Mesothelial cell of epicardium (in vitro differentiated cells): ENCODE results near the gene TPR. TPM values are rescaled to one million over a fixed set of nuclear protein-coding genes. Genes with fewer than 3 reads are reported as not detected.

ENCODE experiments used
- DNase-seq, 2 experiments: peaks; one replicate each; pipeline ENCODE4 v3.0.0; 2021; ENCODE audit warnings: low spot score in 2 of 2; ENCODE audit not compliant: unreplicated experiment in 2 of 2
- H3K27ac Mint-ChIP-seq: 2 replicates; pipeline ENCODE4 v1.8.0; 2021; ENCODE audit warnings: mixed read lengths
- H3K27me3 Mint-ChIP-seq: 2 replicates; pipeline ENCODE4 v1.8.0; 2021; ENCODE audit warnings: low read depth, mixed read lengths
- H3K36me3 Mint-ChIP-seq: 2 replicates; pipeline ENCODE4 v1.8.0; 2021; ENCODE audit warnings: mixed read lengths
- H3K4me1 Mint-ChIP-seq: 2 replicates; pipeline ENCODE4 v1.8.0; 2021; ENCODE audit warnings: mixed read lengths
- H3K4me3 Mint-ChIP-seq: 2 replicates; pipeline ENCODE4 v1.8.0; 2021; ENCODE audit warnings: mild to moderate bottlenecking, moderate library complexity, mixed read lengths
- H3K9me3 Mint-ChIP-seq: 2 replicates; pipeline ENCODE4 v1.8.0; 2021; ENCODE audit warnings: mixed read lengths
- total RNA-seq: library from RNA; stranded (reverse); gene quantifications from 3 replicates; pipeline ENCODE4 v1.2.1, GENCODE V29; 2021
- TF ChIP-seq, protein P1 (sequence below): fragments of 200-600 bp; sonication (generic); IDR thresholded peaks from one replicate; pipeline ENCODE4 v1.5.0; 2021; ENCODE audit warnings: antibody characterized with exemption; ENCODE audit not compliant: unreplicated experiment

The TPR gene
- total RNA-seq, 1 donor from 2014 or later, result 130 TPM

- Mint-ChIP-seq H3K9me3 (no peaks in the 10 kb centered on the region), H3K27me3 (peaks cover 7% of the 10 kb centered on the region), H3K4me1 (no peaks in the 10 kb centered on the region), H3K36me3 (no peaks in the 10 kb centered on the region), H3K4me3 (no peak overlapping the region), H3K27ac (no peak overlapping the region)
- TF ChIP-seq, protein P1, sequence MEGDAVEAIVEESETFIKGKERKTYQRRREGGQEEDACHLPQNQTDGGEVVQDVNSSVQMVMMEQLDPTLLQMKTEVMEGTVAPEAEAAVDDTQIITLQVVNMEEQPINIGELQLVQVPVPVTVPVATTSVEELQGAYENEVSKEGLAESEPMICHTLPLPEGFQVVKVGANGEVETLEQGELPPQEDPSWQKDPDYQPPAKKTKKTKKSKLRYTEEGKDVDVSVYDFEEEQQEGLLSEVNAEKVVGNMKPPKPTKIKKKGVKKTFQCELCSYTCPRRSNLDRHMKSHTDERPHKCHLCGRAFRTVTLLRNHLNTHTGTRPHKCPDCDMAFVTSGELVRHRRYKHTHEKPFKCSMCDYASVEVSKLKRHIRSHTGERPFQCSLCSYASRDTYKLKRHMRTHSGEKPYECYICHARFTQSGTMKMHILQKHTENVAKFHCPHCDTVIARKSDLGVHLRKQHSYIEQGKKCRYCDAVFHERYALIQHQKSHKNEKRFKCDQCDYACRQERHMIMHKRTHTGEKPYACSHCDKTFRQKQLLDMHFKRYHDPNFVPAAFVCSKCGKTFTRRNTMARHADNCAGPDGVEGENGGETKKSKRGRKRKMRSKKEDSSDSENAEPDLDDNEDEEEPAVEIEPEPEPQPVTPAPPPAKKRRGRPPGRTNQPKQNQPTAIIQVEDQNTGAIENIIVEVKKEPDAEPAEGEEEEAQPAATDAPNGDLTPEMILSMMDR, result no peak
- DNase-seq, result no peak
Observed at GRCh38 chr1:186292875-186293274, 82.2 kb downstream of the TPR start.

DNA sequence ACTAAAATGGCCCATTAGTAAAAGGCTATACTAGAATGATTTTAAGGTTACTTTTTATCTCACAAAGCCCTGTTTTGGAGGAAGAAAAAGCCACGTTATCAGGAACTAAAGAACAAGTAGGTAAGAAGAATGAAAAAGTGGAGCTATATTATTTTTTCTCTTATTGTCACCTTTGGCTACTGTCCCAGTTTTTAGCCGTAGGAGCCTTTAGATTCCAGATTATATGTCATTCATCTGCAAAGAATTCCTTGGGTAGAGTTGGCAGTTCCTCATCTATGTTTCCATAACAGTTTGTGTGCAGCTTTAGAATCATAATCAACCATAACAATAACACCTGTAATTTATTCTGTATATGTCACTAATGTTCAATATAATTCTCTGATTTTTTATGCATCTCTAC is 83.8 kb downstream of the TPR start:
- no peak overlapping the region for H3K4me3 Mint-ChIP-seq
- no peaks in the 10 kb centered on the region for H3K9me3 Mint-ChIP-seq
- no peak overlapping the region for H3K27ac Mint-ChIP-seq
- H3K4me1 Mint-ChIP-seq, result no peaks in the 10 kb centered on the region
- TF ChIP-seq, protein P1, result no peak
- no peaks in the 10 kb centered on the region for H3K36me3 Mint-ChIP-seq
- no peak for DNase-seq
- peaks cover 7% of the 10 kb centered on the region for H3K27me3 Mint-ChIP-seq

- Mint-ChIP-seq H3K4me3 (no peak overlapping the region), H3K36me3 (no peaks in the 10 kb centered on the region), H3K9me3 (no peaks in the 10 kb centered on the region), H3K27me3 (peaks cover 5% of the 10 kb centered on the region), H3K27ac (no peak overlapping the region), H3K4me1 (no peaks in the 10 kb centered on the region)
- TF ChIP-seq, protein P1, result no peak
- no peak for DNase-seq
Observed at GRCh38 chr1:186289943-186290545, 85.0 kb downstream of the TPR start.

DNA sequence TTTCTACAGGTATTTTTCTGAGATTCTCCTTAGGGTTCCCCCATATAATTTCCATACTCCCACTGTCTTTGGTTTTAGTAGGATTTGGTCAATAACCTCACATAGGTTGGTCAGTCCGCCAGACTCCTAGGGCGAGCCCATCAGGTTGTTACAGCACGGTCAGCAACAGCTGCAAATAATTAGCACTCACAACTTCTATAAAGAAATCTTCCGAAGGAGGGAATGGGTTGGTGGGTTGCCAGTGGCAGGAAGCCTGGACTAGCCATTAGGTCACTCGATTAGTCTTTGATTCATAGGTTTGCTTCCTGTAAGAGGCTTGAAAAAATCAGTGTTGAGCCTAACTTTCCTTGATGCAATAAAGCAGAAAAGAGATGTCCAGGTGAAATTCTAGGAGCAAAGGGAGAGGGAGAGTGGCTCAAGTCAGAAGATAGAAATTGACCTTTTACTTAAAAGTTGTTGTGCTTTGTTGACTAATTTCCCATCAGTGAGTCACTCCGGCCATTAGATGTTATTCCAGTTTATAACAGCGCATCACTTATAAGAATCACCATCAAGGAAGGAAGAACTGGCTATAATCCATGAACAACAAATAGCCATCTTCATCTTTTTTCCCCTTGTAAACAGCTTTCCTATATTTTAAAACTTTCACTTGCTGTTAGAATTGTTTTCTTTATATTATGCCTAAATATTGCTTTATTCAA is 88.3 kb downstream of the TPR start:
- no peaks in the 10 kb centered on the region for H3K27me3 Mint-ChIP-seq
- H3K4me1 Mint-ChIP-seq, result no peaks in the 10 kb centered on the region
- no peak overlapping the region for H3K27ac Mint-ChIP-seq
- H3K9me3 Mint-ChIP-seq, result no peaks in the 10 kb centered on the region
- H3K36me3 Mint-ChIP-seq, result no peaks in the 10 kb centered on the region
- no peak for DNase-seq
- TF ChIP-seq, protein P1, result no peak
- H3K4me3 Mint-ChIP-seq, result no peak overlapping the region

DNA sequence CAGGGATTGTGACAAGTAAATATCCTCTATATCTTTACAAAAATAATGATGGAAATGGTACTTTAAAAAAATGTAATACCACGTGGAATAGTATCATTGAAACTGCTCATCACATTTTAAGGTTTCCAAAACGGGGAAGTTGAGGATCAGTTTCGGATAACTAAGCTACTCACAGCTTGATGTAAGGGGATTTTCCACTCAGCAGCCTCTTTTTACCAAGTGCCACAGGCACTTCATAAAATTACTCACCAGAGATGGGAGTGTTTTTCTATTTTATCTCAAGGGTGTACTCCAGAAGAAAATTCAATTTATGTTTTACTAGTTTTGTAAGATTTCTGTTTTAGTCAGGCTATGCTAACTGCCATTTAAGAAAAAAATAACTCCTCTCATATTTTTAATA is 91.7 kb downstream of the TPR start:
- Mint-ChIP-seq H3K27me3 (no peaks in the 10 kb centered on the region), H3K9me3 (no peaks in the 10 kb centered on the region), H3K36me3 (no peaks in the 10 kb centered on the region), H3K27ac (no peak overlapping the region), H3K4me1 (no peaks in the 10 kb centered on the region), H3K4me3 (no peak overlapping the region)
- TF ChIP-seq, protein P1, result no peak
- DNase-seq, result no peak
